ENCODE data around the gene RNASEH2B.

Gene RNASEH2B

GRCh38 chr13:50908371-50908770 is 1.2 kb upstream of the RNASEH2B start:
- DNase-seq: no peak

GRCh38 chr13:50910485-50910805 is 854 bp downstream of the RNASEH2B start:
- DNase-seq: no peak

GRCh38 chr13:50911081-50911631 is 1.6 kb downstream of the RNASEH2B start:
- peak; percentile 71 for DNase-seq

- peak; percentile 78 for DNase-seq
These were observed 2.6 kb downstream of the RNASEH2B start for GRCh38 chr13:50911937-50912795.

GRCh38 chr13:50912851-50913250 is 3.3 kb downstream of the RNASEH2B start:
- DNase-seq: no peak

GRCh38 chr13:50914176-50914700 is 4.6 kb downstream of the RNASEH2B start:
- DNase-seq: no peak

GRCh38 chr13:50914848-50915247 is 5.3 kb downstream of the RNASEH2B start:
- DNase-seq: no peak

- no peak for DNase-seq
These were observed 6.0 kb downstream of the RNASEH2B start for GRCh38 chr13:50915565-50915964.

- no peak for DNase-seq
These were observed 7.2 kb downstream of the RNASEH2B start for GRCh38 chr13:50916701-50917184.

- DNase-seq: no peak
These were observed 8.0 kb downstream of the RNASEH2B start for GRCh38 chr13:50917572-50917971.

GRCh38 chr13:50918567-50918966 is 9.0 kb downstream of the RNASEH2B start:
- DNase-seq: no peak

GRCh38 chr13:50919277-50919676 is 9.7 kb downstream of the RNASEH2B start:
- DNase-seq: no peak

GRCh38 chr13:50921706-50922105 is 12.1 kb downstream of the RNASEH2B start:
- DNase-seq: no peak

GRCh38 chr13:50923272-50923671 is 13.7 kb downstream of the RNASEH2B start:
- DNase-seq: no peak

GRCh38 chr13:50924025-50924424 is 14.4 kb downstream of the RNASEH2B start:
- no peak for DNase-seq

- DNase-seq: no peak
These were observed 18.1 kb downstream of the RNASEH2B start for GRCh38 chr13:50927701-50928100.

- no peak for DNase-seq
These were observed 18.5 kb downstream of the RNASEH2B start for GRCh38 chr13:50928102-50928501.

- no peak for DNase-seq
These were observed 19.3 kb downstream of the RNASEH2B start for GRCh38 chr13:50928659-50929462.

GRCh38 chr13:50932091-50932490 is 22.5 kb downstream of the RNASEH2B start:
- DNase-seq: no peak

GRCh38 chr13:50934735-50935435 is 25.3 kb downstream of the RNASEH2B start:
- DNase-seq: no peak

- DNase-seq: no peak
These were observed 27.1 kb downstream of the RNASEH2B start for GRCh38 chr13:50936679-50937078.

GRCh38 chr13:50940509-50940908 is 30.9 kb downstream of the RNASEH2B start:
- no peak for DNase-seq

- DNase-seq: no peak
These were observed 31.6 kb downstream of the RNASEH2B start for GRCh38 chr13:50941146-50941545.
